Endothelial cell of umbilical vein (primary cell): ENCODE results near the gene ATP6V0D1. TPM values are rescaled to one million over a fixed set of nuclear protein-coding genes. Genes with fewer than 3 reads are reported as not detected.

ENCODE experiments used
- BruUV-seq: library from RNA; stranded (reverse); fragments of 400-500 nt; replicated peaks from 2 replicates; lab custom pipeline; 2021; lab: Mats Ljungman, UMichigan
- CTCF ChIA-PET: fragments of 300-600, 350-600 bp; sonication (Branson Sonifier 250); formaldehyde crosslinking; loops from one replicate; lab custom pipeline; 2021; ENCODE audit warnings: antibody characterized with exemption, inconsistent platforms; lab: Charles Lee
- POLR2A ChIA-PET: fragments of 300-600, 350-600 bp; sonication (Branson Sonifier 250); formaldehyde crosslinking; loops from one replicate; lab custom pipeline; 2021; ENCODE audit warnings: antibody characterized with exemption, inconsistent platforms; lab: Charles Lee
- DNase-seq: peaks from one replicate; pipeline ENCODE4 v3.0.0-alpha.2; 2011; ENCODE audit warnings: low read depth, low spot score
- FAIRE-seq: peaks from 2 replicates; lab custom pipeline; 2011; peaks lifted over from hg19 to GRCh38; lab: Jason Lieb, UNC
- H2AFZ ChIP-seq: 2 replicates; pipeline ENCODE4 v1.6.0; 2012; ENCODE audit warnings: low read depth, low read length, control low read depth, inconsistent platforms
- H3K27ac ChIP-seq: 2 replicates; pipeline ENCODE4 v1.5.1; 2011; ENCODE audit warnings: low read depth, mild to moderate bottlenecking, control low read depth, low read length, moderate library complexity; ENCODE audit not compliant: insufficient read depth
- H3K27me3 ChIP-seq, 2 experiments: 2 replicates each; pipeline versions ENCODE4 v1.6.0 to v1.6.1; 2011; ENCODE audit warnings: low read length in 2 of 2, mixed read lengths in 1 of 2; ENCODE audit not compliant: control insufficient read depth in 2 of 2, insufficient read depth in 2 of 2
- H3K36me3 ChIP-seq, 2 experiments: 2 replicates in 1 of 2; 3 replicates in 1 of 2; pipeline ENCODE4 v1.5.1; 2011; ENCODE audit warnings: low read length in 2 of 2, mild to moderate bottlenecking in 1 of 2, moderate library complexity in 1 of 2; ENCODE audit not compliant: control insufficient read depth in 2 of 2, insufficient read depth in 2 of 2; ENCODE audit errors: extremely low read depth in 1 of 2
- H3K4me1 ChIP-seq: 3 replicates; pipeline ENCODE4 v1.5.1; 2011; ENCODE audit warnings: mild to moderate bottlenecking, low read length; ENCODE audit not compliant: control insufficient read depth, insufficient read depth; ENCODE audit errors: extremely low read depth
- H3K4me2 ChIP-seq: 2 replicates; pipeline ENCODE4 v1.6.1; 2011; ENCODE audit warnings: low read length, control low read depth, mixed read lengths; ENCODE audit not compliant: insufficient read depth
- H3K4me3 ChIP-seq, 3 experiments: fragments of 200-600 bp in 1 of 3; sonication (generic), shearing (Covaris generic) in 1 of 3; replicated peaks in 1 of 3; 2 replicates each; pipeline ENCODE4 v1.5.1; 2011 to 2016; ENCODE audit warnings: control low read depth in 3 of 3, low read length in 3 of 3, mild to moderate bottlenecking in 2 of 3, inconsistent platforms in 1 of 3, low read depth in 1 of 3, moderate library complexity in 1 of 3; ENCODE audit not compliant: insufficient read depth in 1 of 3
- H3K79me2 ChIP-seq: 2 replicates; pipeline ENCODE4 v1.6.0; 2012; ENCODE audit warnings: low read length, inconsistent platforms; ENCODE audit not compliant: control insufficient read depth, insufficient read depth
- H3K9ac ChIP-seq: replicated peaks from 2 replicates; pipeline ENCODE3; 2011; ENCODE audit warnings: low read length, control low read depth; ENCODE audit not compliant: insufficient read depth; ENCODE audit errors: extremely low read depth
- H3K9me1 ChIP-seq: replicated peaks from 3 replicates; pipeline ENCODE4 v1.6.0; 2011; ENCODE audit warnings: mild to moderate bottlenecking, low read length; ENCODE audit not compliant: control insufficient read depth, insufficient read depth; ENCODE audit errors: extremely low read depth
- H3K9me3 ChIP-seq: replicated peaks from 2 replicates; pipeline ENCODE4 v1.5.1; 2012; ENCODE audit warnings: low read length, inconsistent platforms; ENCODE audit not compliant: control insufficient read depth, insufficient read depth
- H4K20me1 ChIP-seq: replicated peaks from 2 replicates; pipeline ENCODE3; 2011; ENCODE audit warnings: mild to moderate bottlenecking, low read length; ENCODE audit not compliant: control insufficient read depth, insufficient read depth; ENCODE audit errors: extremely low read depth
- EZH2 ChIP-seq: IDR thresholded peaks from 2 replicates; pipeline ENCODE4 v1.6.1; 2012; ENCODE audit warnings: borderline replicate concordance, low read depth, mild to moderate bottlenecking, moderate library complexity, low read length, inconsistent platforms; ENCODE audit not compliant: severe bottlenecking
- FOS ChIP-seq: IDR thresholded peaks from 2 replicates; pipeline ENCODE4 v1.6.1; 2011; ENCODE audit warnings: mild to moderate bottlenecking, low read length, moderate library complexity, borderline replicate concordance; ENCODE audit not compliant: insufficient read depth
- GATA2 ChIP-seq: IDR thresholded peaks from 2 replicates; pipeline ENCODE4 v1.7.0; 2011; ENCODE audit warnings: low read depth, mild to moderate bottlenecking, moderate library complexity, mixed read lengths, low read length; ENCODE audit not compliant: insufficient read length, insufficient read depth
- JUN ChIP-seq: IDR thresholded peaks from 2 replicates; pipeline ENCODE4 v1.6.1; 2011; ENCODE audit warnings: borderline replicate concordance, low read depth; ENCODE audit not compliant: insufficient read length, insufficient read depth
- MYC ChIP-seq: IDR thresholded peaks from one replicate; pipeline ENCODE4 v1.6.1; 2011; ENCODE audit warnings: mild to moderate bottlenecking, low read depth, low read length
- POLR2A ChIP-seq: IDR thresholded peaks from 2 replicates; pipeline ENCODE4 v1.6.1; 2012; ENCODE audit warnings: low read depth, mild to moderate bottlenecking, control low read depth, low read length
- POLR2AphosphoS5 ChIP-seq: IDR thresholded peaks from 2 replicates; pipeline ENCODE4 v1.6.1; 2012; ENCODE audit warnings: low read depth, mild to moderate bottlenecking, control low read depth, low read length, moderate library complexity; ENCODE audit not compliant: insufficient read depth
- dilution Hi-C: fragments of 300-500 bp; cut with MboI; formaldehyde crosslinking; loops from one replicate; pipeline ENCODE4 v1.15.0; 2019; ENCODE audit warnings: low sequenced_read_pairs; ENCODE audit not compliant: extremely low pct_ligation_motif_present
- intact Hi-C: fragments of 100-400 bp; cut with micrococcal nuclease; formaldehyde crosslinking; loops from one replicate; pipeline ENCODE4 v1.10.0; 2022
- polyA plus RNA-seq, 4 experiments: library from polyadenylated mRNA; depleted of rRNA in 3 of 4; stranded (reverse) in 3 of 4; unstranded in 1 of 4; fragments of >200 nt; gene quantifications; 2 replicates each; pipeline versions ENCODE4 v1.2.1 to v1.2.3, GENCODE V29; 2011 to 2012; ENCODE audit warnings: missing spikeins in 1 of 4
- total RNA-seq: library from RNA; stranded (reverse); gene quantifications from 2 replicates; pipeline ENCODE4 v1.2.3, GENCODE V29; 2021
- TF ChIP-seq, protein P1 (sequence below): IDR thresholded peaks from 2 replicates; pipeline ENCODE4 v1.6.1; 2011; ENCODE audit not compliant: insufficient read depth, insufficient read length
- TF ChIP-seq, protein P2 (sequence below), 2 donors: IDR thresholded peaks; 1 replicate in 1 of 2; 2 replicates in 1 of 2; pipeline ENCODE4 v1.5.1; 2011; ENCODE audit warnings: low read length in 2 of 2, mild to moderate bottlenecking in 2 of 2, moderate library complexity in 2 of 2, control low read depth in 1 of 2, inconsistent platforms in 1 of 2, low read depth in 1 of 2; ENCODE audit not compliant: insufficient read depth in 1 of 2; ENCODE audit errors: extremely low read depth in 1 of 2

Gene ATP6V0D1
- total and polyA plus RNA-seq, 2 donors (not counting 3 experiments of a cell fraction or from before 2014, with no cell fraction given): 82.8 to 232 TPM

DNA sequence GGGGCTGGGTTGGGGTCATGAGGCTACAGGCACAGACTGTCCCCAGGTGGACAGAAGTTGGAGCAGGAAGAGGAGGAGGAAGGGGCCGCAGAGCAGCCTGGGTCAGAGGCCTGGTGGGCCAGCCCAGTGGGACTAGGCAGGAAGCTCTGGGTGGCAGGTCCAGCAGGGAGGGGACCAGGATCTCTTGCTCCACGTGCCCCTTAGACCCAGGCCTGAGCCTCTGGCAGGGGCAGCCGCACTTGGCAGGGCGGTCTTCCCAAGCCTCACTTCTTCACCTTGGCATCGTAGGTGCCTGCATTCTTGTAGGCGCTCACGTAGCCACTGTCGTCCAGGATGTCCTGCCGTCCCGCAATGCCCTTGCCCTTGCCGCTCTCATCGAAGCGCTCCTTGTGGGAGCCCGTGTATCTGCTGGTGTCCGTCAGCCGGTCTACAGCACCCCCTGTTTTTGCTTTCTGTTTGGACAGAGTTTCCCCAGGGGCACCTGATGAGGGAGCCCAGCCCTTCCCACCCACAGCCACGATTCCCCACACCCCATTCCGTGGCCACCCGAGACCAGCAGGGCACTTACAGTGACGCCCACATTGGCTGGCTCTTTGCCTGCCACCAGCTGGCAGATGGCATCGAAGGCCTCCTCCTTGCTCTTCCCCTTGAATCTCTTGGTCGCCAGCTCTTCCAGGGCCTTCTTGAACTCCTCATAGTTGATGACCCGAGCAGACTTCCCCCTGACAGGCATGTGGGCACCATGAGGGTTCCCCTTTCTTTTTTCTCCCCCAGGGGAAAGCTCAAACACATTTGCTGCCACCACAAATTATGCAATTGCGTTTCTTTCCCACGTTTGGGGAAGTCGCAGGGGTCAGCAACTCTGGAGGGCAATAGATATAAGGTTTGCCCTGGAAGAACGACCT is 90.8 kb downstream of the ATP6V0D1 start:
- DNase-seq (no peak), FAIRE-seq (no peak)
- Histone ChIP-seq H3K79me2 (no peaks in the 10 kb centered on the region), H3K27me3 (peaks cover 4 to 11% of the 10 kb centered on the region in 2 experiments), H3K36me3 (no peaks in the 10 kb centered on the region), H3K4me1 (peaks cover 19% of the 10 kb centered on the region), H2AFZ (no peak overlapping the region), H3K4me2 (no peak overlapping the region), H3K9me1 (no peaks in the 10 kb centered on the region), H4K20me1 (no peaks in the 10 kb centered on the region), H3K27ac (no peak overlapping the region), H3K9me3 (no peaks in the 10 kb centered on the region), H3K9ac (no peak overlapping the region), H3K4me3 (no peak overlapping the region)
- ChIA-PET POLR2A (no interaction called here), CTCF (interaction anchor here (0.6 to 2.1 kb wide), 6 partner anchors 10 to 130 kb away, joined by 3 to 12 read pairs (median 4); no protein-coding TSS in a partner anchor)
- TF ChIP-seq FOS (no peak), JUN (no peak), EZH2 (no peak), GATA2 (no peak), MYC (no peak), POLR2A (no peak), POLR2AphosphoS5 (no peak)
- TF ChIP-seq, protein P1, sequence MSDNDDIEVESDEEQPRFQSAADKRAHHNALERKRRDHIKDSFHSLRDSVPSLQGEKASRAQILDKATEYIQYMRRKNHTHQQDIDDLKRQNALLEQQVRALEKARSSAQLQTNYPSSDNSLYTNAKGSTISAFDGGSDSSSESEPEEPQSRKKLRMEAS: no peak
- TF ChIP-seq, protein P2, sequence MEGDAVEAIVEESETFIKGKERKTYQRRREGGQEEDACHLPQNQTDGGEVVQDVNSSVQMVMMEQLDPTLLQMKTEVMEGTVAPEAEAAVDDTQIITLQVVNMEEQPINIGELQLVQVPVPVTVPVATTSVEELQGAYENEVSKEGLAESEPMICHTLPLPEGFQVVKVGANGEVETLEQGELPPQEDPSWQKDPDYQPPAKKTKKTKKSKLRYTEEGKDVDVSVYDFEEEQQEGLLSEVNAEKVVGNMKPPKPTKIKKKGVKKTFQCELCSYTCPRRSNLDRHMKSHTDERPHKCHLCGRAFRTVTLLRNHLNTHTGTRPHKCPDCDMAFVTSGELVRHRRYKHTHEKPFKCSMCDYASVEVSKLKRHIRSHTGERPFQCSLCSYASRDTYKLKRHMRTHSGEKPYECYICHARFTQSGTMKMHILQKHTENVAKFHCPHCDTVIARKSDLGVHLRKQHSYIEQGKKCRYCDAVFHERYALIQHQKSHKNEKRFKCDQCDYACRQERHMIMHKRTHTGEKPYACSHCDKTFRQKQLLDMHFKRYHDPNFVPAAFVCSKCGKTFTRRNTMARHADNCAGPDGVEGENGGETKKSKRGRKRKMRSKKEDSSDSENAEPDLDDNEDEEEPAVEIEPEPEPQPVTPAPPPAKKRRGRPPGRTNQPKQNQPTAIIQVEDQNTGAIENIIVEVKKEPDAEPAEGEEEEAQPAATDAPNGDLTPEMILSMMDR (IDR thresholded peaks at IDR 0.05; ENCODE audit: extremely low read depth in 1 of 2, insufficient read depth in 1 of 2, low read depth in 1 of 2, low read length in 2 of 2): no peak
- intact Hi-C loops: loop anchor here (10.0 kb wide), 2 partner anchors 195 to 435 kb away; partner anchors contain the start of genes E2F4, ELMO3 and EXOC3L1
- BruUV-seq: no TSS peak
- dilution Hi-C loops: no loop called here
